Peyer's patch (tissue), 4 donors: Measurements from ENCODE around the gene AUTS2. TPM values are rescaled to one million over a fixed set of nuclear protein-coding genes. Genes with fewer than 3 reads are reported as not detected.

ENCODE experiments used
- DNase-seq, 3 donors: peaks; one replicate each; pipeline ENCODE4 v3.0.0-alpha.2; 2017 to 2019
- H3K27ac ChIP-seq, 4 donors: fragments of 200-600 bp; sonication (generic); one replicate each; pipeline ENCODE4 v1.5.1; 2016 to 2019
- H3K27me3 ChIP-seq, 2 donors: fragments of 200-600 bp; sonication (generic); one replicate each; pipeline ENCODE4 v1.5.1; 2019
- H3K36me3 ChIP-seq, 3 donors: fragments of 200-600 bp; sonication (generic); one replicate each; pipeline ENCODE4 v1.5.1; 2016 to 2019
- H3K4me1 ChIP-seq, 4 donors: fragments of 200-600 bp; sonication (generic); one replicate each; pipeline ENCODE4 v1.5.1; 2016 to 2019
- H3K4me3 ChIP-seq, 4 donors: fragments of 200-600 bp; sonication (generic); 1 replicate in 3 of 4; 2 replicates in 1 of 4; pipeline ENCODE4 v1.5.1; 2016 to 2019; ENCODE audit warnings: mild to moderate bottlenecking in 1 of 4
- H3K9me3 ChIP-seq, 4 donors: fragments of 200-600 bp; sonication (generic); one replicate each; pipeline ENCODE4 v1.5.1; 2016 to 2019; ENCODE audit warnings: mild to moderate bottlenecking in 1 of 4
- POLR2A ChIP-seq, 2 donors: fragments of 450-650 bp; IDR thresholded peaks; one replicate each; pipeline ENCODE4 v1.5.1; 2017; ENCODE audit warnings: antibody characterized with exemption in 2 of 2, mild to moderate bottlenecking in 2 of 2, moderate library complexity in 2 of 2
- total RNA-seq, 4 donors: library from RNA; depleted of rRNA; stranded (reverse); fragments of >200 nt; gene quantifications; one replicate each; pipeline ENCODE4 v1.1.0, GENCODE V29; 2016
- TF ChIP-seq, protein P1 (sequence below), 6 experiments: fragments of 450-650 bp in 4 of 6; fragments of 200-600 bp in 2 of 6; sonication (generic) in 1 of 6; IDR thresholded peaks; one replicate each; pipeline ENCODE4 v1.5.1; 2017 to 2019; ENCODE audit warnings: antibody characterized with exemption in 6 of 6, mild to moderate bottlenecking in 3 of 6, moderate library complexity in 1 of 6

Gene AUTS2
- total RNA-seq, 4 donors from 2014 or later: 55.9 to 90.0 (median 72.6) TPM

DNA sequence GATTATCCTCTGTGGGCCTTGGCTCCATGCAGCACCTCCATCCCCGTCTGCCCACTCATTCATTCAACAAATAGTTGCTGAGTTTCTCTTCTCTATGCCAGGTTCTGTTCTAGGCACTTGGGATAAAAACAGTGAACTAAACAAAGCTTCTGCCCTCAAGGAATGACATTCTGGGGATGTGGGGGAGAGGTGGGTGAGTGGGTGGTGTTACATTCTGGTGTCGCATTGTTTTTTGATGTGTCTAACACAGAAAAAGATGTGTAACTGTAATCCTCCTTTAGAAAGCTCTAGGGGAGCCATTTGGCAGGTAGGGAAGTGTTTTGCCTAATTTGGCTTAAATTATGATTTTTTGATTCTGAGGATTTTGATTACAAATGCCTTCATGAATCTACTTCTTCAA, 21.4 kb downstream of the AUTS2 start:
- TF ChIP-seq, protein P1, sequence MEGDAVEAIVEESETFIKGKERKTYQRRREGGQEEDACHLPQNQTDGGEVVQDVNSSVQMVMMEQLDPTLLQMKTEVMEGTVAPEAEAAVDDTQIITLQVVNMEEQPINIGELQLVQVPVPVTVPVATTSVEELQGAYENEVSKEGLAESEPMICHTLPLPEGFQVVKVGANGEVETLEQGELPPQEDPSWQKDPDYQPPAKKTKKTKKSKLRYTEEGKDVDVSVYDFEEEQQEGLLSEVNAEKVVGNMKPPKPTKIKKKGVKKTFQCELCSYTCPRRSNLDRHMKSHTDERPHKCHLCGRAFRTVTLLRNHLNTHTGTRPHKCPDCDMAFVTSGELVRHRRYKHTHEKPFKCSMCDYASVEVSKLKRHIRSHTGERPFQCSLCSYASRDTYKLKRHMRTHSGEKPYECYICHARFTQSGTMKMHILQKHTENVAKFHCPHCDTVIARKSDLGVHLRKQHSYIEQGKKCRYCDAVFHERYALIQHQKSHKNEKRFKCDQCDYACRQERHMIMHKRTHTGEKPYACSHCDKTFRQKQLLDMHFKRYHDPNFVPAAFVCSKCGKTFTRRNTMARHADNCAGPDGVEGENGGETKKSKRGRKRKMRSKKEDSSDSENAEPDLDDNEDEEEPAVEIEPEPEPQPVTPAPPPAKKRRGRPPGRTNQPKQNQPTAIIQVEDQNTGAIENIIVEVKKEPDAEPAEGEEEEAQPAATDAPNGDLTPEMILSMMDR (IDR thresholded peaks at IDR 0.05): no peak
- no peak for TF ChIP-seq POLR2A (IDR thresholded peaks at IDR 0.05)
- Histone ChIP-seq H3K4me3 (no peak overlapping the region), H3K27me3 (no peaks in the 10 kb centered on the region), H3K36me3 (no peaks in the 10 kb centered on the region), H3K27ac (no peak overlapping the region), H3K4me1 (no peaks in the 10 kb centered on the region), H3K9me3 (no peaks in the 10 kb centered on the region)
- DNase-seq: no peak

DNA sequence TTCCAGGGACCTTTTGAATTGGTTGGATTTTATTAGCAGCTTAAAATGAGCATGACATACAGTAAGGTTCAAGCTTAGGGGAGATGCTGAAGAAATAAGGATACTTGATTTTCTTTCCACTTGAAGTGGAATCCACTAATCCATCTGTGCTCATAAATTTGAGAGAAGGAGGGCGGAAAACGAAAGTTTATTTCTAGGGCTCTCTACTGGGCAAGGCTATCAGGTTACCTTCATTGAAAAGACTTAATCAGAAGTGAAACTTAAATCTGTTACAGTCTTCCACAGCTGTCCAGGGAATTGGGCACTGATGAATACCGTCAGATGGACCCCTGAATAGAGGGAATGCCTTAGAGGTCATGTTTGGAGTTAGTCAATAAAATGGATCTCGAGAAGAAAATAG, 21.8 kb downstream of the AUTS2 start:
- no peak overlapping the region for H3K27ac ChIP-seq
- no peaks in the 10 kb centered on the region for H3K4me1 ChIP-seq
- no peaks in the 10 kb centered on the region for H3K36me3 ChIP-seq
- H3K4me3 ChIP-seq: no peak overlapping the region
- H3K9me3 ChIP-seq: no peaks in the 10 kb centered on the region
- H3K27me3 ChIP-seq: no peaks in the 10 kb centered on the region
- TF ChIP-seq, protein P1 (IDR thresholded peaks at IDR 0.05): no peak
- no peak for TF ChIP-seq POLR2A (IDR thresholded peaks at IDR 0.05)
- no peak for DNase-seq

DNA sequence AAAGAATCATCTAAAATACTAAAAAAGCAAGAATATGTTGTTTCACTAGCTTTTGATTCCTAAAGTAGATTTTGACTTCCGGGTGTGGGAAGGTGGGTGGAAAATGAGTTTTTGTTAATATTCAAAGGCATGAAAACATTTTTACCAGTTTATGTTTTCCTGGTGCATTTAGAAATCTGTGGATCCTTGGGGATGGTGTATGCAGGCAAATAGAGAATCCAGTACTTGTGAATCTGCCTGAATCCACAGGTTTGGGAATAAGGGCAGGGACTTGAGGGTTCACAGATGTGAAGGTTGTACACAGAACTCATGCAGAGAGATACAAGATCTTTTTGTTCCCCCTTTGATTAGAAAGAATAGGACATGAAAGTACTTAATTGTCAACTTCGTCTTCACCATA, 22.4 kb downstream of the AUTS2 start:
- Histone ChIP-seq H3K4me3 (no peak overlapping the region), H3K27ac (no peak overlapping the region), H3K36me3 (no peaks in the 10 kb centered on the region), H3K4me1 (no peaks in the 10 kb centered on the region), H3K9me3 (no peaks in the 10 kb centered on the region), H3K27me3 (no peaks in the 10 kb centered on the region)
- TF ChIP-seq, protein P1 (IDR thresholded peaks at IDR 0.05): no peak
- no peak for TF ChIP-seq POLR2A (IDR thresholded peaks at IDR 0.05)
- DNase-seq: no peak

DNA sequence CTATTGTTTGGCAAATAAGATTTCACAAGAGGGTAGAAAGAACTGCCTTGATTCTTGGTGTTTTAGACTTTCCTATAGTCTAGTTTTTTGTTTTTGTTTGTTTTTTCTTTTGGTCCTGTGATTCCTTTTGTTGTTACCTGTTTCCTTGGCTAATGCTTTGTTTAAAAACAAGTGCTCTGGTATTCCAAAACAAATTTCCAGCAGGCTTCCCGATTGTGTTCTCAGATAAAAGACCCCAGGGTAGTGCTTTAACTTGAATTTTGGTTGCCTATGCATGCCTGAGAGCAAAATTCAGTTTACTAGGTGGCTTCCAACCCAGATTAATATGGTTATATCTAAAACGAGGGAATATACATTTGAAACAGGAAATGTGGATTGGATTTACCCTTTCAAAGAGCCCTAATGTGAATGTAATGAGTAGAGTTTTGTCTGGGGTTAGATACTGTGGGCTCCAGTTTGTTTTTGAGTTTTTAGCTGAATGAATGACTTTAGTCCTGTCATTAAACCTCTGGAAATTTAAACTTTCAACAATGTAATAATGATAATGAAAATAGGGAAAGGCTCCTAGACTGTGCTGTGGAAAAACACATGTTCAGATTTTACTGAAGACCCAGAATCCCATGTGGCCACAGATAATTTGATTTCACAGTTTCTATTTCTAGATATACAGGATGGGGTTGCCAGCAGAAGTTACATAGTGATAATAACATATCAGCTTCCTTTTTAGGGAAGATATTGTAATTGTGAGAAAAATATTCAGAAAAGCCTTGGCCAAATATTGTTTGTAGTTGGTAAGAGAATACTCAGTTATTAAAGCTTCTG, 23.9 kb downstream of the AUTS2 start:
- no peaks in the 10 kb centered on the region for H3K27me3 ChIP-seq
- no peaks in the 10 kb centered on the region for H3K36me3 ChIP-seq
- DNase-seq: no peak
- TF ChIP-seq, protein P1 (IDR thresholded peaks at IDR 0.05): no peak
- no peak for TF ChIP-seq POLR2A (IDR thresholded peaks at IDR 0.05)
- no peak overlapping the region for H3K27ac ChIP-seq
- no peaks in the 10 kb centered on the region for H3K4me1 ChIP-seq
- H3K4me3 ChIP-seq: no peak overlapping the region
- no peaks in the 10 kb centered on the region for H3K9me3 ChIP-seq

DNA sequence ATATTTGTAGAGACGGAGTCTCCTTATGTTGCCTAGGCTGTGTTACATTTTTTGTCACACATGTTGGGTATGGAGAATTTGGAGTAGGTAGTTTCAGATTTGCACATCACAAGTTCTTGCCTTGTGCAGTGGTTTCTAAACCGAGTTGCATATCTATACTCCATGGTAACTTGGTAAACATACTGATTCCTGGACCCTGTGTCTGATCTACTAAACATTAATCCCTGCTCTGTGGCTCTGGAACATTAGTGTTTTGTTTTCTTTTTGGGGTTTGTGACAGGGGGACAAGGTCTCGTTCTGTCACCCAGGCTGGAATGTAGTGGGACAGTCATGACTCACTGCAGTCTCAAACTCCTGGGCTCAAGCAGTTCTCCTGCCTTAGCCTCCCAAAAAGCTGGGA, 24.7 kb downstream of the AUTS2 start:
- Histone ChIP-seq H3K9me3 (no peaks in the 10 kb centered on the region), H3K4me3 (no peak overlapping the region), H3K36me3 (no peaks in the 10 kb centered on the region), H3K27ac (no peak overlapping the region), H3K27me3 (no peaks in the 10 kb centered on the region), H3K4me1 (no peaks in the 10 kb centered on the region)
- no peak for TF ChIP-seq POLR2A (IDR thresholded peaks at IDR 0.05)
- TF ChIP-seq, protein P1 (IDR thresholded peaks at IDR 0.05): no peak
- no peak for DNase-seq
